GM18499 (cell line): ENCODE measurements around the gene PPP1R26.
"Not testable (repeated sequence)": the region's sequence is repeated elsewhere in the genome, so short reads cannot be mapped to it uniquely, and the experiment has no call there.

Experiments used
- ATAC-seq: cut with Tn5 transposase; IDR thresholded peaks from one replicate; pipeline ENCODE4 v1.9.1; 2021; ENCODE audit warnings: moderate number of reproducible peaks; ENCODE audit not compliant: insufficient read depth, unreplicated experiment

PPP1R26 gene

GRCh38 chr9:135519179-135519971, 39.8 kb downstream of the PPP1R26 start:
- ATAC-seq, result no peak

- no peak for ATAC-seq
Observed at GRCh38 chr9:135520916-135521607, 41.5 kb downstream of the PPP1R26 start, which contains the start of gene LCN1. TSS of gene LCN1 (plus strand) at chr9:135521440. CDS start at chr9:135521498, 58 bp downstream.

GRCh38 chr9:135521608-135522095, 42.1 kb downstream of the PPP1R26 start:
- ATAC-seq, result no peak

- ATAC-seq, result no peak
Observed at GRCh38 chr9:135522137-135522877, 42.7 kb downstream of the PPP1R26 start.

GRCh38 chr9:135522931-135523330, 43.3 kb downstream of the PPP1R26 start:
- ATAC-seq, result no peak

- ATAC-seq, result no peak
Observed at GRCh38 chr9:135523521-135524129, 44.0 kb downstream of the PPP1R26 start.

- no peak for ATAC-seq
Observed at GRCh38 chr9:135524130-135524861, 44.7 kb downstream of the PPP1R26 start.

- no peak for ATAC-seq
Observed at GRCh38 chr9:135525241-135526088, 45.9 kb downstream of the PPP1R26 start.

- no peak for ATAC-seq
Observed at GRCh38 chr9:135526089-135526729, 46.6 kb downstream of the PPP1R26 start.

GRCh38 chr9:135526730-135527571, 47.4 kb downstream of the PPP1R26 start:
- no peak for ATAC-seq

- not testable (repeated sequence) for ATAC-seq
Observed at GRCh38 chr9:135528842-135529435, 49.4 kb downstream of the PPP1R26 start.

GRCh38 chr9:135530146-135530545, 50.6 kb downstream of the PPP1R26 start:
- no peak for ATAC-seq

- no peak for ATAC-seq
Observed at GRCh38 chr9:135531096-135531495, 51.5 kb downstream of the PPP1R26 start.

- ATAC-seq, result no peak
Observed at GRCh38 chr9:135533113-135533512, 53.5 kb downstream of the PPP1R26 start.

- no peak for ATAC-seq
Observed at GRCh38 chr9:135533674-135534073, 54.1 kb downstream of the PPP1R26 start.

- ATAC-seq, result not testable (repeated sequence)
Observed at GRCh38 chr9:135534192-135534711, 54.7 kb downstream of the PPP1R26 start.

- ATAC-seq, result not testable (repeated sequence)
Observed at GRCh38 chr9:135534826-135535225, 55.2 kb downstream of the PPP1R26 start.
